ENCODE results near the gene NMNAT2.

NMNAT2 gene

DNA sequence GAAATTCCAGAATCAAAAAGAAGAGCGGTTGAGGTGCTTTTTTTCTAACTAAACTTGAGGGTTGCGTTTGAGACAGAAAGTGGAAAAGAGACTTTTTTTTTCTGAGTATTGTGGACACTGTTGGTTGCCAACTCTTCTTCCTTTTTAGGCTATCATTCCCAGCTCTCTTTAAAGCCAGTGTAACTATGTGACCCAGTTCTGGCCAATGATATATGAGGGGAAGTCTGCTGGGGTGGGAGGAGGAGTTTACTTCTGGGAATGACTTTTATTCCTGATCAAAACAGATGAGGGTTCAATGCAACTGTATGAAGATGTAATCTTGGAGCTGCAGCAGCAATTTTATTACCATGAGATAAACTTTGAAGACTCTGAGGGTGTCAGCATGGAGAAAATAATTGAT is 17.3 kb upstream of the NMNAT2 start:
- TF ChIP-seq CSDC2 (CRISPR knock-in tag; IDR thresholded peaks at IDR 0.05): no peak
- no peak for TF ChIP-seq SNAI2 (CRISPR knock-in tag; IDR thresholded peaks at IDR 0.05)
- TF ChIP-seq ZNF70 (CRISPR knock-in tag; IDR thresholded peaks at IDR 0.05): no peak
- TF ChIP-seq ZC3H10 (CRISPR knock-in tag; IDR thresholded peaks at IDR 0.05): no peak
- no peak for TF ChIP-seq BACH2 (CRISPR knock-in tag; IDR thresholded peaks at IDR 0.05; ENCODE audit: borderline replicate concordance)
- TF ChIP-seq ESRRG (CRISPR knock-in tag; IDR thresholded peaks at IDR 0.05): no peak
- TF ChIP-seq GLIS3 (CRISPR knock-in tag; IDR thresholded peaks at IDR 0.05): no peak
- no peak for TF ChIP-seq ZFP30 (CRISPR knock-in tag; IDR thresholded peaks at IDR 0.05)
- TF ChIP-seq, protein P1, sequence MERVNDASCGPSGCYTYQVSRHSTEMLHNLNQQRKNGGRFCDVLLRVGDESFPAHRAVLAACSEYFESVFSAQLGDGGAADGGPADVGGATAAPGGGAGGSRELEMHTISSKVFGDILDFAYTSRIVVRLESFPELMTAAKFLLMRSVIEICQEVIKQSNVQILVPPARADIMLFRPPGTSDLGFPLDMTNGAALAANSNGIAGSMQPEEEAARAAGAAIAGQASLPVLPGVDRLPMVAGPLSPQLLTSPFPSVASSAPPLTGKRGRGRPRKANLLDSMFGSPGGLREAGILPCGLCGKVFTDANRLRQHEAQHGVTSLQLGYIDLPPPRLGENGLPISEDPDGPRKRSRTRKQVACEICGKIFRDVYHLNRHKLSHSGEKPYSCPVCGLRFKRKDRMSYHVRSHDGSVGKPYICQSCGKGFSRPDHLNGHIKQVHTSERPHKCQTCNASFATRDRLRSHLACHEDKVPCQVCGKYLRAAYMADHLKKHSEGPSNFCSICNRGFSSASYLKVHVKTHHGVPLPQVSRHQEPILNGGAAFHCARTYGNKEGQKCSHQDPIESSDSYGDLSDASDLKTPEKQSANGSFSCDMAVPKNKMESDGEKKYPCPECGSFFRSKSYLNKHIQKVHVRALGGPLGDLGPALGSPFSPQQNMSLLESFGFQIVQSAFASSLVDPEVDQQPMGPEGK (CRISPR knock-in tag; IDR thresholded peaks at IDR 0.05; ENCODE audit: borderline replicate concordance): no peak
- TF ChIP-seq TOX (CRISPR knock-in tag; IDR thresholded peaks at IDR 0.05; ENCODE audit: borderline replicate concordance): no peak
- TF ChIP-seq, protein P2, sequence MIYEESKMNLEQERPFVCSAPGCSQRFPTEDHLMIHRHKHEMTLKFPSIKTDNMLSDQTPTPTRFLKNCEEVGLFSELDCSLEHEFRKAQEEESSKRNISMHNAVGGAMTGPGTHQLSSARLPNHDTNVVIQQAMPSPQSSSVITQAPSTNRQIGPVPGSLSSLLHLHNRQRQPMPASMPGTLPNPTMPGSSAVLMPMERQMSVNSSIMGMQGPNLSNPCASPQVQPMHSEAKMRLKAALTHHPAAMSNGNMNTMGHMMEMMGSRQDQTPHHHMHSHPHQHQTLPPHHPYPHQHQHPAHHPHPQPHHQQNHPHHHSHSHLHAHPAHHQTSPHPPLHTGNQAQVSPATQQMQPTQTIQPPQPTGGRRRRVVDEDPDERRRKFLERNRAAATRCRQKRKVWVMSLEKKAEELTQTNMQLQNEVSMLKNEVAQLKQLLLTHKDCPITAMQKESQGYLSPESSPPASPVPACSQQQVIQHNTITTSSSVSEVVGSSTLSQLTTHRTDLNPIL (CRISPR knock-in tag; IDR thresholded peaks at IDR 0.05; ENCODE audit: low read depth): no peak
- no peak for ATAC-seq

DNA sequence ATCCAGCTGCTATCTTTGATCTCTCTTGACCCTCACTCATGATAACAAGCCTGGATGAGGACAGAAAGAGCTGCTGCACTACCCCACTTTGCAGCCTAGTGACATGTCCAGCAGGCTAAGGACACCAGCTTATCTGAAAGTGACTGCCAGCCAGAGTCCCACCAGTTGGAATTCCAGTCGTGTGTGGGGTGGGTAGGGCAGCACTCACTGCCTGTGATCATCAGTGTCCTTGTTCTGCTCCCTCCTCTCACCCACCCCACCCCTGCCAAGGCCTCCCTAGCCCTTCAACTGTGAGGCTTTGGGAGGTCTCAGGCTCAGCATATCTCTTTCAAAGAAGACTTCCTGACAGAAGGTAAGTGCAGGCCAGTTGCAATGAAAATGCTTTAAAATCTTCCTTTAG is 15.5 kb upstream of the NMNAT2 start:
- ATAC-seq: no peak
- no peak for TF ChIP-seq TOX (CRISPR knock-in tag; IDR thresholded peaks at IDR 0.05; ENCODE audit: borderline replicate concordance)
- TF ChIP-seq, protein P3, sequence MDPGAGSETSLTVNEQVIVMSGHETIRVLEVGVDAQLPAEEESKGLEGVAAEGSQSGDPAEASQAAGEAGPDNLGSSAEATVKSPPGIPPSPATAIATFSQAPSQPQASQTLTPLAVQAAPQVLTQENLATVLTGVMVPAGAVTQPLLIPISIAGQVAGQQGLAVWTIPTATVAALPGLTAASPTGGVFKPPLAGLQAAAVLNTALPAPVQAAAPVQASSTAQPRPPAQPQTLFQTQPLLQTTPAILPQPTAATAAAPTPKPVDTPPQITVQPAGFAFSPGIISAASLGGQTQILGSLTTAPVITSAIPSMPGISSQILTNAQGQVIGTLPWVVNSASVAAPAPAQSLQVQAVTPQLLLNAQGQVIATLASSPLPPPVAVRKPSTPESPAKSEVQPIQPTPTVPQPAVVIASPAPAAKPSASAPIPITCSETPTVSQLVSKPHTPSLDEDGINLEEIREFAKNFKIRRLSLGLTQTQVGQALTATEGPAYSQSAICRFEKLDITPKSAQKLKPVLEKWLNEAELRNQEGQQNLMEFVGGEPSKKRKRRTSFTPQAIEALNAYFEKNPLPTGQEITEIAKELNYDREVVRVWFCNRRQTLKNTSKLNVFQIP (CRISPR knock-in tag; IDR thresholded peaks at IDR 0.05; ENCODE audit: borderline replicate concordance, low read depth): no peak
- TF ChIP-seq, protein P2 (CRISPR knock-in tag; IDR thresholded peaks at IDR 0.05; ENCODE audit: low read depth): no peak
- no peak for TF ChIP-seq OSR1 (CRISPR knock-in tag; IDR thresholded peaks at IDR 0.05)

DNA sequence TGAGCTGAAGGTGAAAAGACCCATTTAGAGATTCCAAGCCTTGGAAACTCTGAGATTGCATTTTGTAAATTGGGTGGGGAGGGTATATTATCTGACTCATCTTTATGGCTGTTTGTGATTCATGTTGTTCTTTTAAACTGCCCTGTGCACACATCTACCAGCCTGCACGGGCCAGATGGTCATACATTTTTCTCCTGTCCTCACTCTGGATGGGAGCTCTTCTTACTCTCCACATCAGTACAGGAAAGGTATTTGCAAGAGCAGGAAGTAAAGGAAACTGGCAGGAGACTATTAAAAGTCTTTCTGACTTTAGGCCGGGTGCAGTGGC is 14.3 kb upstream of the NMNAT2 start:
- ATAC-seq: no peak; the same call in 2 of the 3 replicates
- no peak for TF ChIP-seq TOX (CRISPR knock-in tag; IDR thresholded peaks at IDR 0.05; ENCODE audit: borderline replicate concordance)
- TF ChIP-seq, protein P1 (CRISPR knock-in tag; IDR thresholded peaks at IDR 0.05; ENCODE audit: borderline replicate concordance): no peak
- TF ChIP-seq ZNF565 (CRISPR knock-in tag; conservative IDR thresholded peaks at IDR 0.05; ENCODE audit: low read depth): no peak
- no peak for TF ChIP-seq ESRRG (CRISPR knock-in tag; IDR thresholded peaks at IDR 0.05)

DNA sequence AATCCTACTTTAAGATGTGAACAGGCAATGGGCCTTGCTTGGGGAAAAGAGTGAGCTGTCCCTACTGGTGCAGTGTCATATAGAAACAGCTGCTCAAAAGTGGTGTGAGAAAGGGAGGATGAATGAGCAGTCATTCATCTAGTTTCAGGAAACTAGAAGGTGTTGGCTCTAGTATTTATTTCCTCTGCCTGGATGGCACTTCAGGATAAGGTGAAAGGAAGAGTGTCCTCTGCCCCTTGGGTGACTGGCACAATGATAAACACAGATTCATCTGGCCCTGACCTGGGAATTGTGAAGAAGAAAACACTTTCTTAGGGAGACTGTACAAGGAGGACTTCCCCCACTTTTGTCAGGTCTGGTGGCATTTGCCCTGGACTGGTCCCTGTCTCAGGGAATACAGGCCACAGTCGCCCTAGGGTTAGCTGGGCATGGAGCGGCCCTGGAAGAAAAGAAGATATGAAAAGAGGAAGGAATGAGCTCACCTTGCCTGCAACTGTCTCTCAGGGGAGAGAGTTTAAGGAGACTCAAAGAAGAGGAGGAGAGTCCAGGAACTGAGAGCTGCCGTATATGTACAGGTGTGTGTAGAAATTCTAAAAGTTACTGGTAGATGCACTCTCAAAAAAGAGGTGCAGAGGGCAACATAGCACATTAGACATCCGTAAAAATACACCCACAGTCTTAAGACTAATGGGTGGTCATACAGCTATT is 13.8 kb upstream of the NMNAT2 start:
- ATAC-seq: no peak; the same call in 2 of the 3 replicates
- no peak for TF ChIP-seq ESRRG (CRISPR knock-in tag; IDR thresholded peaks at IDR 0.05)
- TF ChIP-seq ZNF565 (CRISPR knock-in tag; conservative IDR thresholded peaks at IDR 0.05; ENCODE audit: low read depth): no peak
- TF ChIP-seq, protein P3 (CRISPR knock-in tag; IDR thresholded peaks at IDR 0.05; ENCODE audit: borderline replicate concordance, low read depth): no peak
- TF ChIP-seq CSDC2 (CRISPR knock-in tag; IDR thresholded peaks at IDR 0.05): no peak
- no peak for TF ChIP-seq OSR1 (CRISPR knock-in tag; IDR thresholded peaks at IDR 0.05)
- TF ChIP-seq ISL1 (CRISPR knock-in tag; IDR thresholded peaks at IDR 0.05): no peak
- TF ChIP-seq ARNTL (CRISPR knock-in tag; IDR thresholded peaks at IDR 0.05; ENCODE audit: borderline replicate concordance, low read depth): no peak
- TF ChIP-seq ZNF8 (CRISPR knock-in tag; IDR thresholded peaks at IDR 0.05): no peak
- no peak for TF ChIP-seq BACH2 (CRISPR knock-in tag; IDR thresholded peaks at IDR 0.05; ENCODE audit: borderline replicate concordance)
- TF ChIP-seq ZC3H10 (CRISPR knock-in tag; IDR thresholded peaks at IDR 0.05): no peak
- no peak for TF ChIP-seq ZFP30 (CRISPR knock-in tag; IDR thresholded peaks at IDR 0.05)
- no peak for TF ChIP-seq GLIS3 (CRISPR knock-in tag; IDR thresholded peaks at IDR 0.05)
- TF ChIP-seq ZNF70 (CRISPR knock-in tag; IDR thresholded peaks at IDR 0.05): no peak
- no peak for TF ChIP-seq RARB (CRISPR knock-in tag; IDR thresholded peaks at IDR 0.05)
- TF ChIP-seq, protein P2 (CRISPR knock-in tag; IDR thresholded peaks at IDR 0.05; ENCODE audit: low read depth): no peak
- no peak for TF ChIP-seq PPARA (CRISPR knock-in tag; IDR thresholded peaks at IDR 0.05; ENCODE audit: borderline replicate concordance)
- TF ChIP-seq, protein P1 (CRISPR knock-in tag; IDR thresholded peaks at IDR 0.05; ENCODE audit: borderline replicate concordance): no peak

Data from SK-N-SH treated with all-trans-retinoic acid at 6 μM for 48 hours (cell line).